Renal cortical epithelial cell (primary cell): ENCODE results near the gene ALG10. TPM values are rescaled to one million over a fixed set of nuclear protein-coding genes. Genes with fewer than 3 reads are reported as not detected.
A peak's percentile ranks its signal among the peaks of the same experiment; 100 is the strongest.
"Not testable (repeated sequence)": the region's sequence is repeated elsewhere in the genome, so short reads cannot be mapped to it uniquely, and the experiment has no call there.

ENCODE experiments used
- DNase-seq: peaks from one replicate; pipeline ENCODE4 v3.0.0-alpha.2; 2011; ENCODE audit warnings: low read depth
- total RNA-seq: library from RNA; depleted of rRNA; stranded (reverse); fragments of >200 nt; gene quantifications from 2 replicates; pipeline ENCODE4 v1.2.3, GENCODE V29; 2014

ALG10 gene, protein sequence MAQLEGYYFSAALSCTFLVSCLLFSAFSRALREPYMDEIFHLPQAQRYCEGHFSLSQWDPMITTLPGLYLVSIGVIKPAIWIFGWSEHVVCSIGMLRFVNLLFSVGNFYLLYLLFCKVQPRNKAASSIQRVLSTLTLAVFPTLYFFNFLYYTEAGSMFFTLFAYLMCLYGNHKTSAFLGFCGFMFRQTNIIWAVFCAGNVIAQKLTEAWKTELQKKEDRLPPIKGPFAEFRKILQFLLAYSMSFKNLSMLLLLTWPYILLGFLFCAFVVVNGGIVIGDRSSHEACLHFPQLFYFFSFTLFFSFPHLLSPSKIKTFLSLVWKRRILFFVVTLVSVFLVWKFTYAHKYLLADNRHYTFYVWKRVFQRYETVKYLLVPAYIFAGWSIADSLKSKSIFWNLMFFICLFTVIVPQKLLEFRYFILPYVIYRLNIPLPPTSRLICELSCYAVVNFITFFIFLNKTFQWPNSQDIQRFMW
- 5.8 and 8.7 TPM in 2 replicates for total RNA-seq

- peak; percentile 91 for DNase-seq
Observed at GRCh38 chr12:34022079-34022830, at the start of gene ALG10. ALG10 (plus strand) TSS chr12:34022496; CDS start chr12:34022600, 104 bp downstream.

GRCh38 chr12:33972884-33973283, 49.4 kb upstream of the ALG10 start:
- DNase-seq: not testable (repeated sequence)

- DNase-seq: no peak
Observed at GRCh38 chr12:33977887-33978286, 44.4 kb upstream of the ALG10 start.

DNA sequence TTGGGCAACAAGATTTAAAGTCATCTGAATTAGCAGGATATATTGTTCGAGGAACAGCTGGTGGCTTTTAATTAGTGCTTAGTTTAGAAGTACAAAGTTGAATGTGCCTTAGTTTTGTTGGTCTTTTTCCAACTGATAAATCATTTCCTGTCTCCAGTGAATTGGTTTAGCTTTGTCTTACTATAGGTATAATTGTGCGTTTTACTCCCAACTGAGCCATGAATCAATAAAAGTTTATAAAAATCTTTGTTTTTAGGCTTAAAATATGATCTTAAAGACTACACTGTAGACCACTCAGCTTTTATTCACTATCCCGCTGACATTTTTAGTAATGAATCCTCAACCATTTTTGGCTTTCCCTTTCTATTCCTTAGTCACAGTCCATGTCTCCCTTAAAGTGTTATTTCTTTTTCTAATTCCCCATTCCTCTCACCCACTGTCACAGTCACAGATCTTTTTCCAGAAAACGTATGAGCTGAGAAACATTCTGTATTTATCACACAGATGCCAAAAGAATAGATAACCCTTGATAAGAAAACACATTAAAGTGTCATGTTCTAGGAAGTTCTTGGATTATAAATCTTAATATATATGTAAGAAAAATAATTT, 34.0 kb upstream of the ALG10 start:
- peak; percentile 7 for DNase-seq

- DNase-seq: peak; percentile 90
Observed at GRCh38 chr12:33988913-33989312, 33.4 kb upstream of the ALG10 start.

DNA sequence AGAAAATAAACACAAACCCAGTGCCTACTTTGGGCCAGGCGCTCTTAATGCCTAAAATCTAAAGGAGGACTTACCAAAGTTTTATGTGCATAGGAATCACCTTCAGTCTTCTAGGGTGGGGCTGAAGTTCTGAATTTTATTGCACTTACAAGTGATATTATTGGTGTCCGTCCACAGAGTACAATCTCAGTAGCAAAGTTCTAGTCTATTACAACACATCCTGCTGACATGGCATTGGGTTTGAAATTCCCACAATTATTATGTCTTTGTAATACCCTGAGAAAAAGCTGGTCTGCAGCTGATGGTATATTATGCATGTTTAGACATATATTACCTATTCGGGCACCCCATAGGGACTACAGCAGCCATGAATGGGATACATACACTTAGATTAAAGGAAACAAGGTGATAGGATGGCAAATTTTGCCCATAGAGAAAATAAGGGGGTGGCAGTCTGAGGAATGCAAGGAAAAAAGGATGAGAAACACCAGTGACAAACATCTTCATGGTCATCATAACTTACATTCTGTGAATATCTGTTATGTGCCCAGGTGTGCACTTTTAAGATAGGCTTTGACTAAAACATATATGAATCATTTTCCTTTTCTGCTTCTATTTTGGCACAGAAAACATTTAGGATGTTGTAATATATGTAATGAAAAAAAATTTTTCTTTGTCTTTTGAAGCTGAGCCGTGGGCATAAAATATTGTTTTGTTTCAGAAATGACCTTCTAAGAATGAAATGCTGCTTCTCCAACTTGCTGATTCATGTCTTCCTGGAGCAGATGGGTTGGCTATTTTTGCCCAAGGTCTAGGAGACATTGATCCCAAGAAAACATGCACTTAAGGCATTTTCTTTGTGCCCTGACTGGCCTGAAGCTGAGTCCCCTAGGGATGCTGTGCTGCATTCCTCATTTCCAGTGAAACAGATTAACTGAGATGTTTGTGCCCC, 27.2 kb upstream of the ALG10 start:
- DNase-seq: no peak

- DNase-seq: not testable (repeated sequence)
Observed at GRCh38 chr12:34008835-34009234, 13.5 kb upstream of the ALG10 start.

GRCh38 chr12:34016361-34016760, 5.9 kb upstream of the ALG10 start:
- DNase-seq: no peak

- DNase-seq: no peak
Observed at GRCh38 chr12:34021071-34021470, 1.2 kb upstream of the ALG10 start.

- DNase-seq: not testable (repeated sequence)
Observed at GRCh38 chr12:34027661-34028060, 5.4 kb downstream of the ALG10 start.

GRCh38 chr12:34030591-34030990, 8.3 kb downstream of the ALG10 start:
- no peak for DNase-seq

DNA sequence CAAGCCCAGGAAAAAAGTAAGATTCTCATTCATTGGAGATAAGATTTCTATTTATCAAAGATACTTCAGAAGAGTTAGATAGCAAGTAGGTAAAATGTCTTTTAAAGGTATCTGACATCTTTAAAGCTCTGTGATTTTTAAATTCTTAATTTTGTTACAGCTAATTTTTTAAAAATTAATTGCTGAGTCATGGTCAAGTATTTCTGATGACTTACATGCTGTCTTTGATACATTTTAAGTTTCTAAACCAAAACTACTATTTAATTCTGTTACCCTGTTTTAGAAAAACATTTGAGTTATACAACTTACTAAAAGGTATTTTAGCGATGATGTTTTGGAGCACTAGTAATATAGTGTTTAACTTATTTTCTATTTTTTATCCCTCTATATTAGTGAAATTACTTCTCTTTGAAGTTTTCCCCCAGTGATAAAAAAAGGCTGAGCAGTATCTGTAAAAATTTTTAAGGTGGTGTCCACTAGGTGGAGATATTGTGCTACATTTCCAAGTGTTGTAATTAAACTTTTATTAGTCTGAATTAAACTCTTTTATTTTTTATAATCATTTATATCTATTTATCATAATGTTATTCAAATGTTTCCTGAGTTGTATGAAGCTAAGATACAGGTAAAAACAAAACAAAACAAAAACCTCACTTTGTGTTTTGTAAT, 11.5 kb downstream of the ALG10 start:
- DNase-seq: peak; percentile 50

GRCh38 chr12:34038357-34038756, 16.1 kb downstream of the ALG10 start:
- peak; percentile 2 for DNase-seq

DNA sequence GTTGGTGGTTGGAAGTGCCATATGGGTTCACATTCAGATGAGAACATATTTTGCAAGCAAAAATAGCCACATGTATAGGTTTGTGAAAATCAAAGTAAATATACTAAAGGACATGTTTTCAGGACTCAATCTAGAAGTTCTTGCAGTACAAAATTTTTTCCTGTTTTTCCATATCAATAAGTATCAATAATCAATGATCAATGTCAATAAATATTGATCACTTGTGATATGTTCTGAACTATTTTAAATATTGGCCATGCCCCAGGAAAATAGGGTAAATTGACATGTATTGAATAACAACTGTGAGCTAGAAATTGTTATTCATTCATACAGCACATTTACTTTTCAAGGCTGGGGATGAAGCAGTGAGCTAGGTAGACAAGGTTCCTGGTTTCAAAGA, 24.3 kb downstream of the ALG10 start:
- DNase-seq: no peak

DNA sequence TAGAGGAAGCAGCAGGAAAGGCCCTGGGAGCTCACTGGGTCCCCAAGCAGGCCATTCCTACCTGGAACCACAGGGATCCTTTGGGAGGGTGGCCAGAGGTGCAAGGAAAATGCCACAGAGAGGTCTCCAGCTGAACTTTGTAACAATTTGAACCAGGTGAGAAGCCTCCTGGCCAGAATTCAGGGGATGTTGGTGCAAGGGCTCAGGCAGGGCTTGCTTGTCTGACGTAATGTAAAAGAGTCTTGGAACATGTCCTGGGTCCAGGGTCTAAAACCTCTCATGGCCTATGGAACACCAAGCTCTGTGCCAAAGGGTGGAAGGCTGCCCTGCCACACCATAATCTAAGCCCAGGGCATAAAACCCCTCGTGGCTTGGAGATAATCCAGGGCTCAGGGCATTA, 25.6 kb downstream of the ALG10 start:
- DNase-seq: not testable (repeated sequence)

- DNase-seq: no peak
Observed at GRCh38 chr12:34048714-34049113, 26.4 kb downstream of the ALG10 start.

DNA sequence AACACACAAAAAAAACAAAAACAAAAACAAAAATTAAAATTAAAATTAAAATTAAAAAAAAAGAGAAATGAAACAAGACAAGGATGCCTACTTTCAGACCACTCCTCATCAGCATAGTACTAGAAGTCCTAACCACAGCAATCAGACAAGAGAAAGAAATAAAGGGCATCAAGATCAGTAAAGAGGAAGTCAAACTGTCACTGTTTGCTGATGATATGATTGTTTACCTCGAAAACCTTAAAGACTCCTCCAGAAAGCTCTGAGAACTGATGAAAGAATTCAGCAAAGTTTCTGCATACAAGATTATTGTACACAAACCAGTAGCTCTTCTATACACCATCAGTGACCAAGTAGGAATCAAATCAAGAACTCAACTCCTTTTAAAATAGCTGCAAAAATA, 29.2 kb downstream of the ALG10 start:
- DNase-seq: no peak

DNA sequence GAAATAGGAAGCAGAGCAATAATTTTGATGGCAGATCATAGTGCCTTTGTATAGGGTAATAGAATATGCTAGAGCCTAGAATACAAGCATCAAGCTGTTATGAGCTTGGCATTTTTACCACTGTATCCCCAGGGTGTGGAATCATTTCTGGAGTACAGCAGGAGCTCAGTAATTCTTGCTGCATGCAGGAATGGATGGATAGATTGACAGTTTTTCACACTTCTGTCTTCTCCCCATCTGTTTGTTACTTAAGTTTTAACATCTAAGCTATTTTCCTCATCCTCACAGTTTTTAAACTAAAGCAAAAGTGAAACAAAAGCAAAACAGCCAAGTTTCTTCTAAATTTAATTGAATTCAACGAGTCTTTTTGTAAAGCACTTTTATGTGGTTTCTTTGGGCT, 32.6 kb downstream of the ALG10 start:
- DNase-seq: no peak
